ENCODE data around the gene CDC14A.

- TF ChIP-seq POLR2AphosphoS5 (IDR thresholded peaks at IDR 0.05; ENCODE audit: low read depth, low read length) (no peak), TAF1 (IDR thresholded peaks at IDR 0.05; ENCODE audit: borderline replicate concordance, insufficient read depth, low read length) (no peak), REST (IDR thresholded peaks at IDR 0.05; ENCODE audit: insufficient read depth in 1 of 2, low read depth in 2 of 2, low read length in 2 of 2) (no peak), SIN3A (IDR thresholded peaks at IDR 0.05; ENCODE audit: borderline replicate concordance, insufficient read depth, low read length) (no peak)
Measured at GRCh38 chr1:100544791-100545190, 192.5 kb downstream of the CDC14A start.

Data from PFSK-1 (cell line).